PC-9 (cell line): Measurements from ENCODE around the gene ANXA2.

Experiments
- EZH2 ChIP-seq: fragments of 200-600 bp; sonication (generic); IDR thresholded peaks from 2 replicates; pipeline ENCODE4 v1.8.0; 2017; ENCODE audit warnings: antibody characterized with exemption, low read depth
- TF ChIP-seq, protein P1 (sequence below): fragments of 200-600 bp; sonication (generic); conservative IDR thresholded peaks from 2 replicates; pipeline ENCODE4 v1.6.1; 2017; ENCODE audit warnings: mixed run types, antibody characterized with exemption, mild to moderate bottlenecking, moderate library complexity

GRCh38 chr15:60372756-60373155 is 25.0 kb downstream of the ANXA2 start:
- TF ChIP-seq, protein P1, sequence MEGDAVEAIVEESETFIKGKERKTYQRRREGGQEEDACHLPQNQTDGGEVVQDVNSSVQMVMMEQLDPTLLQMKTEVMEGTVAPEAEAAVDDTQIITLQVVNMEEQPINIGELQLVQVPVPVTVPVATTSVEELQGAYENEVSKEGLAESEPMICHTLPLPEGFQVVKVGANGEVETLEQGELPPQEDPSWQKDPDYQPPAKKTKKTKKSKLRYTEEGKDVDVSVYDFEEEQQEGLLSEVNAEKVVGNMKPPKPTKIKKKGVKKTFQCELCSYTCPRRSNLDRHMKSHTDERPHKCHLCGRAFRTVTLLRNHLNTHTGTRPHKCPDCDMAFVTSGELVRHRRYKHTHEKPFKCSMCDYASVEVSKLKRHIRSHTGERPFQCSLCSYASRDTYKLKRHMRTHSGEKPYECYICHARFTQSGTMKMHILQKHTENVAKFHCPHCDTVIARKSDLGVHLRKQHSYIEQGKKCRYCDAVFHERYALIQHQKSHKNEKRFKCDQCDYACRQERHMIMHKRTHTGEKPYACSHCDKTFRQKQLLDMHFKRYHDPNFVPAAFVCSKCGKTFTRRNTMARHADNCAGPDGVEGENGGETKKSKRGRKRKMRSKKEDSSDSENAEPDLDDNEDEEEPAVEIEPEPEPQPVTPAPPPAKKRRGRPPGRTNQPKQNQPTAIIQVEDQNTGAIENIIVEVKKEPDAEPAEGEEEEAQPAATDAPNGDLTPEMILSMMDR, result no peak
- TF ChIP-seq EZH2, result no peak
